ENCODE measurements around the gene ILDR2.
"Not testable (repeated sequence)": the region's sequence is repeated elsewhere in the genome, so short reads cannot be mapped to it uniquely, and the experiment has no call there.

The ILDR2 gene

GRCh38 chr1:166888373-166889111 is 86.8 kb downstream of the ILDR2 start:
- DNase-seq (ENCODE audit: low read depth in 2 of 2), result no peak

DNA sequence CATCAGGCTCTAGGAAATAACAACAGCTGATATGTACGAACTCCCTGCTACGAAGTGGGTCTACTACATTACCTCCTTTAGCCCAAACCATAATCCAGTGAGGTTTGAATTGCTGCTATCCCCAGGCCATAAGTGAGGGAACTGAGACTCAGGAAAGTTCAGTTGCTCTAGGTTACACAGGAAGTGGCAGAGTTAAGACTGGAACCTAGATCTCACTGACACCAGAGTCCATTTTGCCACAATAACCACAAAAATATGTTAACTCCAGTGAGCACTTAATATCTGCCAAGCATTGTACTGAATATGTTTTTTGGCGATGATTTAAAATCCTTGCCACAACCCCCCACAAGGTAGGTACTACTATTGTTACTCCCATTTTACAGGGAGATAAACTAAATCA is 90.4 kb downstream of the ILDR2 start:
- no peak for DNase-seq (ENCODE audit: low read depth in 2 of 2)

DNA sequence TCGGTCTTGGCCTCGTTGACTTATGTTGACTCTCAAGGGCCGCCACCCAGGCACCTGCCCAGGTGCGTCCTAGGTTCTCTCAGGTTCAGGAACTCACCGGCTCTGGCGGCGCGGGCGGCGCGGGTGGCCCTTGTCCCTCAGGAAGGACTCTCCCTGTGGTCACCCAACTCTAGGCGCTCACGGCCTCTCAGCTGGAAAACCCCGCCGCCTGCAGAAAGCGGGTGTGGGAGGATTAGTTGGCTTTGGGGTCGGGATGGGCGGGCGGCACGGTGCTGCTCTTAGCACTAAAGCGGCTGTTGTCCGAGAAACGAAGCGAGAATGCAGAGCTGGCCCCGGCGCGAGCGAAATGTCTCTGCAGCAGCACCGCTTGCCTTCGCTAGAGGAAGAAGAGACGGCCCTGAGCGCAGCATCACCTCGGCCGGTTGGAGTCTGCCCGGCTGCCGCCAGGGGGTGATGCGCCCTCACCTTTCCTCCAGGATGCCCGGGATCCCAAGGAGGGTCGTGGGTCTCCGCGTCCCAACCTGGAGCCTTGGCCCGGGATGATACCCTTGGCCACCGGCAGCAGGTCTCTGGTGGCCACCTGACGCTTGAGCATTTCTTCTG is 91.2 kb downstream of the ILDR2 start:
- peak; percentile 8 to 10 for DNase-seq (ENCODE audit: low read depth in 2 of 2)

GRCh38 chr1:166882893-166883292 is 92.4 kb downstream of the ILDR2 start:
- no peak for DNase-seq (ENCODE audit: low read depth in 2 of 2)

DNA sequence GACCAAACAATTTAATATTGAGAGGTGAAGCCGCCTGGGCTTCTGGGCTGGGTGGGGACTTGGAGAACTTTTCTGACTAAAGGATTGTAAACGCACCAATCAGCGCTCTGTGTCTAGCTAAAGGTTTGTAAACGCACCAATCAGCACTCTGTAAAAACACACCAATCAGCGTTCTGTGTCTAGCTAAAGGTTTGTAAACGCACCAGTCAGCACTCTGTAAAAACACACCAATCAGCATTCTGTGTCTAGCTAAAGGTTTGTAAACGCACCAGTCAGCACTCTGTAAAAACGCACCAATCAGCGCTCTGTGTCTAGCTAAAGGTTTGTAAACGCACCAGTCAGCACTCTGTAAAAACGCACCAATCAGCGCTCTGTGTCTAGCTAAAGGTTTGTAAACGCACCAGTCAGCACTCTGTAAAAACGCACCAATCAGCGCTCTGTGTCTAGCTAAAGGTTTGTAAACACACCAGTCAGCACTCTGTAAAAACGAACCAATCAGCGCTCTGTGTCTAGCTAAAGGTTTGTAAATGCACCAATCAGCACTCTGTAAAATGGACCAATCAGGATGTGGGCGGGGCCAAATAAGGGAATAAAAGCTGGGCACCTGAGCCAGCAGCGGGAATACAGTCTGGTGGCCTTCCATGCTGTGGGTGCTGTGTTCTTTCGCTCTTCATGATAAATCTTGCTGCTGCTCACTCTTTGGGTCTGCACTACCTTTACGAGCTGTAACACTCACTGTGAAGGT is 97.0 kb downstream of the ILDR2 start:
- DNase-seq (ENCODE audit: low read depth in 2 of 2), result not testable (repeated sequence)

GRCh38 chr1:166876540-166876838 is 98.9 kb downstream of the ILDR2 start:
- DNase-seq (ENCODE audit: low read depth in 2 of 2), result no peak

- peak; percentile 98 for DNase-seq (ENCODE audit: low read depth in 2 of 2)
Observed at GRCh38 chr1:166875734-166876539, 99.4 kb downstream of the ILDR2 start, which contains the start of gene TADA1. Gene TADA1 (minus strand): TSS chr1:166876264. CDS start chr1:166876233, 31 bp downstream.

DNA sequence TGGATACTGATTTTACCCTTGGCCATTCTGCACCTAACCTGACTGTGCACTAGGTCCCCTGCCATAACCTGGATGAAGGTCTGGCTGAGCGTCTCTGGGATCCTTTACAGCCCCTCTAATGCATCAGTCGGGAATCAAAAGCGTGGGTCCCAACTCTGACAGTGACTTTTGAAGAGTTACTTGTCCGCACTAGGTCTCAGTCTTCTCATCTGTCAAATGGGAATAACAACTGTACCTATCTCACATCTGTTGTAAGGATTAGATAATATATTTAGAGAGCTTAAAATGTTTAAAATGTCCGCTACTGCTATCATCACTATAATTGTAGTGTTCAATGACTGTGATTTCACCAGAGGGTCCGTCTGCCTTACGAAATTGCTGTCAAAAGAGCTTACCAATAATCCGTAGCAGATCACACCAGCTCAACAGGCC is 100.0 kb downstream of the ILDR2 start:
- DNase-seq (ENCODE audit: low read depth in 2 of 2), result no peak

DNA sequence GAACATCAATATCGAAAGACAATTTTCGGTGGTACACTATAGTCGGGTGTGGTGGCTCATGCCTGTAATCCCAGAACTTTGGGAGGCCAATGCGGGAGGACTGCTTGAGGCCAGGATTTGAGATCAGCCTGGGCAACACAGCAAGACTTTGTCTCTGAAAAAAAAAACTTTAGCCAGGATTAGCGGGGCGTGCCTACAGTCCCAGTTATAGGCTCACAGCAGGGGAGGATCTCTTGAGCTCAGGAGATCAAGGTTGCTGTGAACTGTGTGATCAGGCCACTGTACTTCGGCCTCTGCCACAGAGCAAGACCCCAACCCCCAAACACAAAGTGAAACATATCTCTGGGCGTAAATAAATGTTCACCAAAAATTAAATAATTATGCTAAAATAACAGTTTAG is 100.9 kb downstream of the ILDR2 start:
- no peak for DNase-seq (ENCODE audit: low read depth in 2 of 2)

DNA sequence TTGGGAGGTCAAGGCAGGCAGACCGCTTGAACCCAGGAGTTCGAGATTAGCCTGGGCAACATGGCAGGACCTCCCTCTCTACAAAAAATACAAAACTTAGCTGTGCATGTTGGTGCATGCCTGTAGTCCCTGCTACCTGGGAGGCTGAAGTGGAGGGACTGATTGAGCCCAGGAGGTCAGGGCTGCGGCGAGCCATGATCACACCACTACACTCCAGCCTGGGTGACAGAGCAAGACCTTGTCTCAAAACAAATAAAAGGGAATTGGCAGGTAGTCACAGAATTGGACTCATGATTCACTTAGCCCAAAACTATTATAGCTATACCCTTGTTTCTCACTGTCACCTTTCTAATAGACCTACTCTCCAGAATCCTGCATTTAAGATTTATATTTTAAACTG is 104.8 kb downstream of the ILDR2 start:
- DNase-seq (ENCODE audit: low read depth in 2 of 2), result no peak

DNA sequence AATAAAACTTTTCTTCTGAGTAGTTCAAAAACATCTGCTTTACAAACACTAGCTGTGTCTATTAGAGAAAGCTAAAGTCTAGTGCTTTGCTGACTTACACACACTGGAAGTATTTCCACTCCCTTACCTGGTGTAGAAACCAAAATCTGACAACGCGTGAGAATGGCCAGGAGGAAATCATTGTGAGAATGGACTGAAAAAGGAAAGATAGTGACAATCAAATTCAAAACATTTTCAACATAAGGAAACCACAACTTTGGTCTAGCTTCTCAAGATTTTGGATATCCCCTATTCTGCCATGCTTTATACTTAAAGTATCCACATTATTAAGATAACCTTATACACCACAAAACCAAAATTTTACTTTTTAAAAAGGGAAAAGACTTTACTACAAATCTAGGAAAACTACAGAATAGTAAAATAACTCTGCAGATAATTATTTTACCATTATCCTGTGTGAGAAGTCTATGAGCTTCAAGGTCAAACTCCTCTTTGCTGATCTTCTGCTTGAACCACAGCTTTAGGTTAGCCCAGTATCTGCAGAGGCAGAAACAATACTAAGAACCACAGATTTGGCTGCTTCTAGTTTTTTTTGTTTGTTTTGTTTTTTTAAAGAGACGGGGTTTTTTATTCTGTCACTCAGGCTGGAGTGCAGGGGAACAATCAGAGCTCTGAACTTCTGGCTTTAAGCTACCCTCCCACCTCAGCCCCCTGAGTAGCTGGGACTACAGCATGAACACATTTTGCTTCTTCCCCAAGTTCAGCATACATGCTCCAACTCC is 105.8 kb downstream of the ILDR2 start:
- no peak for DNase-seq (ENCODE audit: low read depth in 2 of 2)

GRCh38 chr1:166868639-166869038 is 106.7 kb downstream of the ILDR2 start:
- no peak for DNase-seq (ENCODE audit: low read depth in 2 of 2)

GRCh38 chr1:166865926-166866325 is 109.4 kb downstream of the ILDR2 start:
- no peak for DNase-seq (ENCODE audit: low read depth in 2 of 2)

GRCh38 chr1:166859597-166859996 is 115.7 kb downstream of the ILDR2 start:
- no peak for DNase-seq (ENCODE audit: low read depth in 2 of 2)

- DNase-seq (ENCODE audit: low read depth in 2 of 2), result no peak
Observed at GRCh38 chr1:166858726-166859419, 116.5 kb downstream of the ILDR2 start.

All from activated CD4-positive, alpha-beta T cell treated with anti-CD3 and anti-CD28 coated beads for 24 hours (primary cell).